Prostate gland (tissue), 2 donors: Measurements from ENCODE around the gene GALNS. TPM values are rescaled to one million over a fixed set of nuclear protein-coding genes. Genes with fewer than 3 reads are reported as not detected.

Source experiments
- DNase-seq: peaks from one replicate; pipeline ENCODE4 v3.0.0-alpha.2; 2019; ENCODE audit warnings: low spot score
- H3K27ac ChIP-seq, 2 donors: fragments of 200-600 bp; sonication (generic); 2 replicates each; pipeline ENCODE4 v1.5.1; 2017 to 2019
- H3K27me3 ChIP-seq: fragments of 200-600 bp; sonication (generic); replicated peaks from 2 replicates; pipeline ENCODE4 v1.5.1; 2019; ENCODE audit not compliant: insufficient read depth
- H3K36me3 ChIP-seq, 2 donors: fragments of 200-600 bp; sonication (generic); 1 replicate in 1 of 2; 2 replicates in 1 of 2; pipeline versions ENCODE4 v1.5.1 to v1.8.1; 2017 to 2019
- H3K4me1 ChIP-seq: fragments of 200-600 bp; sonication (generic); replicated peaks from 2 replicates; pipeline ENCODE4 v1.5.1; 2019
- H3K4me3 ChIP-seq, 2 donors: fragments of 200-600 bp; sonication (generic); 2 replicates each; pipeline ENCODE4 v1.5.1; 2017 to 2019
- H3K9me3 ChIP-seq: fragments of 200-600 bp; sonication (generic); 2 replicates; pipeline ENCODE4 v1.5.1; 2017
- CTCF ChIP-seq, 4 experiments: fragments of 200-600 bp in 2 of 4; fragments of 450-650 bp in 2 of 4; sonication (generic) in 2 of 4; IDR thresholded peaks; 1 replicate in 3 of 4; 2 replicates in 1 of 4; pipeline ENCODE4 v1.5.1; 2016 to 2019; ENCODE audit warnings: antibody characterized with exemption in 4 of 4, mild to moderate bottlenecking in 2 of 4, moderate library complexity in 2 of 4
- POLR2A ChIP-seq: fragments of 450-650 bp; IDR thresholded peaks from one replicate; pipeline ENCODE4 v1.6.1; 2016; ENCODE audit warnings: antibody characterized with exemption, mild to moderate bottlenecking
- POLR2AphosphoS5 ChIP-seq: sonication (generic); formaldehyde crosslinking; IDR thresholded peaks from one replicate; pipeline ENCODE4 v1.6.1; 2017; ENCODE audit warnings: antibody characterized with exemption
- WGBS: methylation state at CpG from one replicate; pipeline ENCODE4 v1.1.5; 2018; 5-methylcytosine and 5-hydroxymethylcytosine counted together
- intact Hi-C: fragments of 100-400 bp; cut with DNase I; formaldehyde crosslinking; loops from one replicate; pipeline ENCODE4 v1.14.2; 2022
- total RNA-seq, 2 donors: library from RNA; depleted of rRNA; stranded (reverse); fragments of >200 nt; gene quantifications; one replicate each; pipeline ENCODE4 v1.1.0, GENCODE V29; 2016

GALNS gene
- total RNA-seq, 2 donors from 2014 or later = 20.4 to 75.1 TPM

- no peaks in the 10 kb centered on the region for H3K4me1 ChIP-seq
- TF ChIP-seq POLR2AphosphoS5 (no peak), POLR2A (no peak), CTCF (IDR thresholded peaks at IDR 0.05) (no peak)
- no peak for DNase-seq
- peaks cover 0 to 23% of the 10 kb centered on the region in 2 donors for H3K36me3 ChIP-seq
- no peak overlapping the region for H3K4me3 ChIP-seq
- WGBS = 84% methylated on average over 13 of the region's 13 CpGs
- no peaks in the 10 kb centered on the region for H3K9me3 ChIP-seq
- H3K27ac ChIP-seq = no peak overlapping the region
- no peaks in the 10 kb centered on the region for H3K27me3 ChIP-seq
- intact Hi-C loops = no loop called here
These were observed 6.7 kb upstream of the GALNS start for GRCh38 chr16:88863426-88863825.

- WGBS = 90% methylated on average over 25 of the region's 25 CpGs
- H3K27ac ChIP-seq = no peak overlapping the region
- DNase-seq = no peak
- no peak for TF ChIP-seq CTCF (IDR thresholded peaks at IDR 0.05)
- no peak for TF ChIP-seq POLR2AphosphoS5
- TF ChIP-seq POLR2A = no peak
- H3K9me3 ChIP-seq = no peaks in the 10 kb centered on the region
- no peak overlapping the region for H3K4me3 ChIP-seq
- peaks cover 3% of the 10 kb centered on the region for H3K4me1 ChIP-seq
- intact Hi-C loops = no loop called here
- no peaks in the 10 kb centered on the region for H3K27me3 ChIP-seq
- peaks cover 0 to 23% of the 10 kb centered on the region in 2 donors for H3K36me3 ChIP-seq
These were observed 6.2 kb upstream of the GALNS start for GRCh38 chr16:88862968-88863367.

- DNase-seq = no peak
- Histone ChIP-seq H3K36me3 (peaks cover 0 to 23% of the 10 kb centered on the region in 2 donors), H3K4me3 (no peak overlapping the region), H3K9me3 (no peaks in the 10 kb centered on the region), H3K4me1 (peaks cover 3% of the 10 kb centered on the region), H3K27me3 (no peaks in the 10 kb centered on the region), H3K27ac (no peak overlapping the region)
- 90% methylated on average over 19 of the region's 19 CpGs for WGBS
- no peak for TF ChIP-seq CTCF (IDR thresholded peaks at IDR 0.05)
- intact Hi-C loops = no loop called here
These were observed 4.6 kb upstream of the GALNS start for GRCh38 chr16:88861359-88861758.

GRCh38 chr16:88859381-88860091, 2.8 kb upstream of the GALNS start:
- Histone ChIP-seq H3K4me1 (peaks cover 3% of the 10 kb centered on the region), H3K27ac (no peak overlapping the region), H3K36me3 (peaks cover 0 to 23% of the 10 kb centered on the region in 2 donors), H3K27me3 (no peaks in the 10 kb centered on the region), H3K9me3 (no peaks in the 10 kb centered on the region), H3K4me3 (no peak overlapping the region)
- no peak for DNase-seq
- intact Hi-C loops = loop anchor here (5.0 kb wide), 1 partner anchor 358 kb away; the partner anchor contains the start of gene ZNF778
- 90% methylated on average over 20 of the region's 20 CpGs for WGBS
- TF ChIP-seq POLR2A (no peak), POLR2AphosphoS5 (no peak), CTCF (IDR thresholded peaks at IDR 0.05) (no peak)
